ENCODE measurements around the gene GJA9. TPM values are rescaled to one million over a fixed set of nuclear protein-coding genes. Genes with fewer than 3 reads are reported as not detected.
A peak's percentile ranks its signal among the peaks of the same experiment; 100 is the strongest.

Gene GJA9
- total RNA-seq, 1 donor from 2014 or later, result 0.26 TPM

DNA sequence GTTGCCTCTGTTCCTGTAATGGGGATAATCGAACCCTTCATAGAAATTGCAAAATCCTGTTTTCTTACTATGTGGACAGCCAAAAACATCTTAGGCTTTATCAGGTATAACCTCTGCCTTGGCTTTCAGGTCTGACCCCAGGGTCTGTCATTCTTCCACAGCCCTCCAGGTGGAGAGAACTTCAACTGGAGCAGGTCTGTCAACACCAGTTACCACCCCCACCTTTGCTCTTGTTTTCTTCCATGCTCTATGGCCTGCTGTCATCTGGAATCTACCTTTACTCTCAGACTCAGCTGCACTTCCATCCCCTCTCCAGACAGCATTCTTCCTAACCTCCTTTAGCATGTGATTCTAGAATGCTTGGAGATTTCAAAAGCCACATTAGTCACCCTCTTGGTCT, 10.4 kb upstream of the GJA9 start:
- TF ChIP-seq CTCF (IDR thresholded peaks at IDR 0.05; ENCODE audit: insufficient read depth, low read length, severe bottlenecking), result peak; percentile 23
- peaks cover 7% of the 10 kb centered on the region for H3K36me3 ChIP-seq (ENCODE audit: control insufficient read depth, insufficient read depth, low read length)
- DNase-seq (ENCODE audit: low read depth) (peak; percentile 16), FAIRE-seq (peak; percentile 73)
- no peaks in the 10 kb centered on the region for H3K27me3 ChIP-seq (ENCODE audit: control insufficient read depth, insufficient read depth, low read length)
- H3K4me3 ChIP-seq (ENCODE audit: low read depth, low read length), result no peak overlapping the region

GRCh38 chr1:38889589-38889988, 8.2 kb upstream of the GJA9 start:
- peaks cover 6% of the 10 kb centered on the region for H3K36me3 ChIP-seq (ENCODE audit: control insufficient read depth, insufficient read depth, low read length)
- no peak overlapping the region for H3K4me3 ChIP-seq (ENCODE audit: low read depth, low read length)
- no peak for FAIRE-seq
- no peaks in the 10 kb centered on the region for H3K27me3 ChIP-seq (ENCODE audit: control insufficient read depth, insufficient read depth, low read length)
- TF ChIP-seq CTCF (IDR thresholded peaks at IDR 0.05; ENCODE audit: insufficient read depth, low read length, severe bottlenecking), result no peak
- no peak for DNase-seq (ENCODE audit: low read depth)

DNA sequence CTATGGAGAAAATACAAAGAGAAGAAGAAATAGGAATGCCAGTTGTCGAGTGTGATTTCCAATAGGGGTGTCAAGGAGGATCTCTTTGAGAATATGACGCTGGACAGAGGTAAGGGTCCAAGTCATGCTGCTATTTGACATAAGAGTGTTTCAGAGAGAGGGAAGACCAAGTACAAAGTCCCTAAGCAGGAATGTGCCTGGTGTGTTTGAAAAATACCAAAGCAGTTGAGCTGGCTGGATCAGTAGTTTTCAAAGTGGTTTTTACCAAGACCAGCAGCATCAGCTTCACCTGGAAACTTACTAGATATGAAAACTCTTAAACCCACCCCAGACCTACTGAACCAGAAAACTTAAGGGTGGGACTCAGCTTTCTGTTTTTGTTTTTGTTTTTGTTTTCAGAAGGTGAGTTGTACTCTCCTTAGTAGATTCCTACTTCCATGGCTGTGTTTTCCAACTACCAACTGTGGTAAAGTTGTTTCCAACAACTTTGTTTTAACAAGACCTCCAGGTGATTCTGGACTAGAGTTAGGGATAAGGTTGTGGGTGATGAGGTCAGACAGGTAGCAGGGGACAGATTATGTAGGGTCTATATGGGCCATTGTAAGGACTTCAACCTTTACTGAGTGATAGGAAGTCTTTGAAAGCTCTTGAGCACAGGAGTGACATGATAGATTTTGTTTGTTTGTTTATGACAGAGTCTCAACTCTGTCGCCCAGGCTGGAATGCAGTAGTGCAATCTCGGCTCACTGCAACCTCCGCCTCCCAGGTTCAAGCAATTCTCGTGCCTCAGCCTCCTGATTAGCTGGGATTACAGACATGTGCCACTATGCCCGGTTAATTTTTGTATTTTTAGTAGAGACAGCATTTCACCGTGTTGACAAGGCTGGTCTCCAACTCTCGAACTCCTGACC, 7.3 kb upstream of the GJA9 start:
- FAIRE-seq, result no peak
- peaks cover 6% of the 10 kb centered on the region for H3K36me3 ChIP-seq (ENCODE audit: control insufficient read depth, insufficient read depth, low read length)
- DNase-seq (ENCODE audit: low read depth), result no peak

GRCh38 chr1:38885092-38885491, 3.7 kb upstream of the GJA9 start:
- TF ChIP-seq CTCF (IDR thresholded peaks at IDR 0.05; ENCODE audit: insufficient read depth, low read length, severe bottlenecking), result no peak
- DNase-seq (ENCODE audit: low read depth) (peak; percentile 38), FAIRE-seq (no peak)
- peaks cover 2% of the 10 kb centered on the region for H3K36me3 ChIP-seq (ENCODE audit: control insufficient read depth, insufficient read depth, low read length)
- no peak overlapping the region for H3K4me3 ChIP-seq (ENCODE audit: low read depth, low read length)
- no peaks in the 10 kb centered on the region for H3K27me3 ChIP-seq (ENCODE audit: control insufficient read depth, insufficient read depth, low read length)

More for the DNA sequence above, 7.3 kb upstream of the GJA9 start:
- H3K4me3 ChIP-seq (ENCODE audit: low read depth, low read length), result no peak overlapping the region
- no peaks in the 10 kb centered on the region for H3K27me3 ChIP-seq (ENCODE audit: control insufficient read depth, insufficient read depth, low read length)
- TF ChIP-seq CTCF (IDR thresholded peaks at IDR 0.05; ENCODE audit: insufficient read depth, low read length, severe bottlenecking), result no peak

GRCh38 chr1:38875811-38876210, 5.6 kb downstream of the GJA9 start:
- TF ChIP-seq CTCF (IDR thresholded peaks at IDR 0.05; ENCODE audit: insufficient read depth, low read length, severe bottlenecking), result no peak
- FAIRE-seq (no peak), DNase-seq (ENCODE audit: low read depth) (no peak)
- Histone ChIP-seq H3K27me3 (ENCODE audit: control insufficient read depth, insufficient read depth, low read length) (no peaks in the 10 kb centered on the region), H3K4me3 (ENCODE audit: low read depth, low read length) (no peak overlapping the region), H3K36me3 (ENCODE audit: control insufficient read depth, insufficient read depth, low read length) (no peaks in the 10 kb centered on the region)
